NOMO-1 treated with dmso at 0.1 percent for 144 hours (cell line): Measurements from ENCODE around the gene ARHGAP28.
"Not testable (repeated sequence)": the region's sequence is repeated elsewhere in the genome, so short reads cannot be mapped to it uniquely, and the experiment has no call there.

Source experiments
- DNase-seq: peaks from one replicate; lab custom pipeline; 2025; ENCODE audit not compliant: unreplicated experiment; lab: John Stamatoyannopoulos, UW

ARHGAP28 gene

GRCh38 chr18:6775237-6775636, 45.7 kb downstream of the ARHGAP28 start:
- no peak for DNase-seq

- no peak for DNase-seq
Observed at GRCh38 chr18:6775702-6776101, 46.2 kb downstream of the ARHGAP28 start.

- no peak for DNase-seq
Observed at GRCh38 chr18:6776188-6776587, 46.7 kb downstream of the ARHGAP28 start.

GRCh38 chr18:6777509-6777908, 48.0 kb downstream of the ARHGAP28 start:
- no peak for DNase-seq

- DNase-seq = no peak
Observed at GRCh38 chr18:6778459-6779247, 49.1 kb downstream of the ARHGAP28 start.

- no peak for DNase-seq
Observed at GRCh38 chr18:6781142-6781714, 51.7 kb downstream of the ARHGAP28 start.

GRCh38 chr18:6781796-6782195, 52.3 kb downstream of the ARHGAP28 start:
- DNase-seq = no peak

- DNase-seq = no peak
Observed at GRCh38 chr18:6782861-6783260, 53.3 kb downstream of the ARHGAP28 start.

- DNase-seq = no peak
Observed at GRCh38 chr18:6784046-6784445, 54.5 kb downstream of the ARHGAP28 start.

GRCh38 chr18:6785001-6785400, 55.5 kb downstream of the ARHGAP28 start:
- DNase-seq = no peak

GRCh38 chr18:6785411-6785810, 55.9 kb downstream of the ARHGAP28 start:
- no peak for DNase-seq

- no peak for DNase-seq
Observed at GRCh38 chr18:6792391-6792790, 62.9 kb downstream of the ARHGAP28 start.

- no peak for DNase-seq
Observed at GRCh38 chr18:6793455-6793854, 63.9 kb downstream of the ARHGAP28 start.

- DNase-seq = no peak
Observed at GRCh38 chr18:6793986-6794385, 64.5 kb downstream of the ARHGAP28 start.

GRCh38 chr18:6795307-6795706, 65.8 kb downstream of the ARHGAP28 start:
- DNase-seq = no peak

- DNase-seq = no peak
Observed at GRCh38 chr18:6796511-6796910, 67.0 kb downstream of the ARHGAP28 start.

- no peak for DNase-seq
Observed at GRCh38 chr18:6797171-6797570, 67.7 kb downstream of the ARHGAP28 start.

- no peak for DNase-seq
Observed at GRCh38 chr18:6798896-6799295, 69.4 kb downstream of the ARHGAP28 start.

GRCh38 chr18:6800309-6800708, 70.8 kb downstream of the ARHGAP28 start:
- not testable (repeated sequence) for DNase-seq

- no peak for DNase-seq
Observed at GRCh38 chr18:6807515-6808257, 78.2 kb downstream of the ARHGAP28 start.

GRCh38 chr18:6810191-6810590, 80.7 kb downstream of the ARHGAP28 start:
- DNase-seq = no peak

GRCh38 chr18:6811816-6812215, 82.3 kb downstream of the ARHGAP28 start:
- DNase-seq = no peak
